A673 (cell line): ENCODE results near the gene EPHX1. TPM values are rescaled to one million over a fixed set of nuclear protein-coding genes. Genes with fewer than 3 reads are reported as not detected.

Experiments used
- BruUV-seq: library from RNA; stranded (reverse); fragments of 400-500 nt; replicated peaks from 2 replicates; lab custom pipeline; 2021; lab: Mats Ljungman, UMichigan
- CTCF ChIA-PET: fragments of 300-600 bp; sonication (Branson Sonifier 250); formaldehyde crosslinking; loops from one replicate; lab custom pipeline; 2022; ENCODE audit warnings: antibody characterized with exemption; lab: Charles Lee
- POLR2A ChIA-PET: fragments of 300-600 bp; sonication (Branson Sonifier 250); formaldehyde crosslinking; loops from one replicate; lab custom pipeline; 2022; ENCODE audit warnings: antibody characterized with exemption; ENCODE audit not compliant: low non-redundant PET; lab: Charles Lee
- DNase-seq: peaks from one replicate; pipeline ENCODE4 v3.0.0-alpha.2; 2015; ENCODE audit warnings: low spot score
- H3K27ac ChIP-seq: fragments of 200-600 bp; sonication (generic); 2 replicates; pipeline ENCODE4 v1.5.1; 2016; ENCODE audit warnings: mixed run types, low read depth, mild to moderate bottlenecking, mixed read lengths, antibody characterized with exemption, low read length; ENCODE audit not compliant: poor library complexity, severe bottlenecking
- H3K27me3 ChIP-seq: fragments of 200-600 bp; sonication (generic); replicated peaks from 2 replicates; pipeline ENCODE4 v1.6.1; 2017; ENCODE audit warnings: mixed run types, low read depth, mild to moderate bottlenecking, mixed read lengths, antibody characterized with exemption, low read length; ENCODE audit not compliant: insufficient read depth, poor library complexity
- H3K36me3 ChIP-seq: fragments of 200-600 bp; sonication (generic); 2 replicates; pipeline ENCODE4 v1.6.1; 2016; ENCODE audit warnings: mixed run types, mild to moderate bottlenecking, mixed read lengths, antibody characterized with exemption, low read length; ENCODE audit not compliant: insufficient read depth, poor library complexity, severe bottlenecking
- H3K4me1 ChIP-seq: fragments of 200-600 bp; sonication (generic); 2 replicates; pipeline ENCODE4 v1.6.1; 2017; ENCODE audit warnings: mixed run types, mild to moderate bottlenecking, mixed read lengths, antibody characterized with exemption, low read length; ENCODE audit not compliant: insufficient read depth, poor library complexity, severe bottlenecking
- H3K4me3 ChIP-seq: fragments of 200-600 bp; sonication (generic); 2 replicates; pipeline ENCODE4 v1.5.1; 2016; ENCODE audit warnings: low read depth, mixed run types, mild to moderate bottlenecking, mixed read lengths, low read length; ENCODE audit not compliant: poor library complexity, severe bottlenecking
- H3K9me3 ChIP-seq: fragments of 200-600 bp; sonication (generic); 2 replicates; pipeline ENCODE4 v1.6.1; 2016; ENCODE audit warnings: mixed run types, low read depth, mild to moderate bottlenecking, mixed read lengths, antibody characterized with exemption, low read length; ENCODE audit not compliant: poor library complexity, severe bottlenecking
- EZH2 ChIP-seq: fragments of 200-600 bp; sonication (generic); IDR thresholded peaks from 2 replicates; pipeline ENCODE4 v1.6.1; 2017; ENCODE audit warnings: borderline replicate concordance, low read depth, mild to moderate bottlenecking, mixed read lengths, antibody characterized with exemption, low read length; ENCODE audit not compliant: poor library complexity, severe bottlenecking
- intact Hi-C: fragments of 100-400 bp; cut with micrococcal nuclease; formaldehyde crosslinking; loops from one replicate; pipeline ENCODE4 v1.10.0; 2022; ENCODE audit not compliant: unreplicated experiment
- total RNA-seq: library from RNA; stranded (reverse); gene quantifications from 2 replicates; pipeline ENCODE4 v1.2.3, GENCODE V29; 2021
- TF ChIP-seq, protein P1 (sequence below): fragments of 300-800, 200-600 bp; sonication (generic); conservative IDR thresholded peaks from 2 replicates; pipeline ENCODE4 v1.5.1; 2017; ENCODE audit warnings: low read depth, mild to moderate bottlenecking, antibody characterized with exemption, low read length, moderate library complexity, mixed read lengths

Gene EPHX1
- total RNA-seq, 1 experiment from 2014 or later = 22.4 TPM

DNA sequence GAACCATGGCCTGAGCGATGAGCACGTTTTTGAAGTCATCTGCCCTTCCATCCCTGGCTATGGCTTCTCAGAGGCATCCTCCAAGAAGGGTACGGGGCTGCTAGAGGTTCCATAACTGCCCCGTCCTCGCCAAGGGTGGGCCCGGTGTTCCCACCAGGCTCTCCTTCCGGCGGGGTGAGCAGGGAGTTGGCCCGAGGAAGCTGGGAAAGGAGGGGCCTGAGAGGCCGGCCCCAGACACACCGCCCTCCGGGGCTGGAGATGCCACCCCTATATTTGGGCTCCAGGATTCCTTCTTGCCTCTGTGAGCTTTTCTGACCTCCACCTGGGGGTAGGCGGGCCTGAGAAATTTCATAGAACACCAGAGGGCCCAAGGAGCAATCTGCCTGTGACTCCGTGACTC, 28.9 kb downstream of the EPHX1 start:
- no peak for TF ChIP-seq EZH2
- TF ChIP-seq, protein P1, sequence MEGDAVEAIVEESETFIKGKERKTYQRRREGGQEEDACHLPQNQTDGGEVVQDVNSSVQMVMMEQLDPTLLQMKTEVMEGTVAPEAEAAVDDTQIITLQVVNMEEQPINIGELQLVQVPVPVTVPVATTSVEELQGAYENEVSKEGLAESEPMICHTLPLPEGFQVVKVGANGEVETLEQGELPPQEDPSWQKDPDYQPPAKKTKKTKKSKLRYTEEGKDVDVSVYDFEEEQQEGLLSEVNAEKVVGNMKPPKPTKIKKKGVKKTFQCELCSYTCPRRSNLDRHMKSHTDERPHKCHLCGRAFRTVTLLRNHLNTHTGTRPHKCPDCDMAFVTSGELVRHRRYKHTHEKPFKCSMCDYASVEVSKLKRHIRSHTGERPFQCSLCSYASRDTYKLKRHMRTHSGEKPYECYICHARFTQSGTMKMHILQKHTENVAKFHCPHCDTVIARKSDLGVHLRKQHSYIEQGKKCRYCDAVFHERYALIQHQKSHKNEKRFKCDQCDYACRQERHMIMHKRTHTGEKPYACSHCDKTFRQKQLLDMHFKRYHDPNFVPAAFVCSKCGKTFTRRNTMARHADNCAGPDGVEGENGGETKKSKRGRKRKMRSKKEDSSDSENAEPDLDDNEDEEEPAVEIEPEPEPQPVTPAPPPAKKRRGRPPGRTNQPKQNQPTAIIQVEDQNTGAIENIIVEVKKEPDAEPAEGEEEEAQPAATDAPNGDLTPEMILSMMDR = no peak
- no TSS peak for BruUV-seq
- ChIA-PET CTCF (interaction anchor here (1.0 kb wide), 1 partner anchor 364 kb away, joined by 3 read pairs; no protein-coding TSS in a partner anchor), POLR2A (no interaction called here)
- no peaks in the 10 kb centered on the region for H3K36me3 ChIP-seq
- DNase-seq = no peak
- no peak overlapping the region for H3K27ac ChIP-seq
- intact Hi-C loops = no loop called here
- H3K9me3 ChIP-seq = no peaks in the 10 kb centered on the region
- no peak overlapping the region for H3K4me3 ChIP-seq
- H3K4me1 ChIP-seq = peaks cover 7% of the 10 kb centered on the region
- no peaks in the 10 kb centered on the region for H3K27me3 ChIP-seq

DNA sequence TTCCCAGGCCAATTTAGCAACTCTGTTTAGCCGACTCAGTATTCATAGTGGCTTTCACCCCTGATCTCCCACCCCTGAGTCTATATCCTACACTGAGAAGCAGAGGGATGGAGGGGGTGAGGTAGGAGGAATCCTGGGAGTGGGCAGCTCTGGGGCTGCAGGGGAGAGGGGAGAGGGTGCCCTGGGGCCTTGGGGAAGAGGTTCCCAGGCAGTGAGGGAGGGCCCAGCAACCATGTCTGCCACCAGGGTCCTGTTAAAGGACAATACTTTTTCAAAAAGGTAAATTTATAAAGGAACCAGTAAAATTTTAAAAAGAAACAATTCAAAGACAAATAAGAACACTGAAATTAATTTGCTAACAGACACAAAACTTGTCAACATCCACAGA, 30.3 kb downstream of the EPHX1 start:
- Histone ChIP-seq H3K4me3 (no peak overlapping the region), H3K4me1 (no peaks in the 10 kb centered on the region), H3K9me3 (no peaks in the 10 kb centered on the region), H3K27me3 (no peaks in the 10 kb centered on the region), H3K27ac (no peak overlapping the region), H3K36me3 (no peaks in the 10 kb centered on the region)
- DNase-seq = no peak
- BruUV-seq = no TSS peak
- ChIA-PET CTCF (no interaction called here), POLR2A (no interaction called here)
- no peak for TF ChIP-seq EZH2
- TF ChIP-seq, protein P1 = no peak
- intact Hi-C loops = no loop called here

DNA sequence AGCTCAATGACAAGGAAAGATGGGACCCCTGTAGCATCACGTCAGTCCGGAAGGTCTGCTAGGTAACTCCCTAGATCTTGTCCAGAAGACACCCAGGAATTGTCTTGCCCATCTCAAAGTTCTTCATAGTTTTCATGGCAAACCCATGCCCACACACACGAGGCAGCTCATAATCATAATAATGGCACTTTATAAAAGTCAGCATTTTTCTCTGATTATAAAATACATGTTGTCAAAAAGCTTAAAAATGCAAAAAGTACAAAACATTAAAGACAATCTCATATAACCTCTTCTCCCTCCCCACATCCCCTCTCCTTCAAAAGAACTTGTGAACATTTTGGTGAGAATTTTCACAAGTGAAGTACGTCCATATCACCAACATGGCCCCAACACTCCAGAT, 30.8 kb downstream of the EPHX1 start:
- Histone ChIP-seq H3K36me3 (no peaks in the 10 kb centered on the region), H3K27ac (no peak overlapping the region), H3K9me3 (no peaks in the 10 kb centered on the region), H3K4me1 (no peaks in the 10 kb centered on the region), H3K4me3 (no peak overlapping the region), H3K27me3 (no peaks in the 10 kb centered on the region)
- no peak for DNase-seq
- POLR2A ChIA-PET = no interaction called here
- BruUV-seq = no TSS peak
- CTCF ChIA-PET = no interaction called here
- TF ChIP-seq, protein P1 = no peak
- no peak for TF ChIP-seq EZH2
- intact Hi-C loops = no loop called here
